SH-SY5Y (cell line): ENCODE results near the gene GHSR.

Experiments
- GATA2 ChIP-seq: IDR thresholded peaks from 2 replicates; pipeline ENCODE4 v1.6.1; 2011; ENCODE audit warnings: mild to moderate bottlenecking, low read depth, low read length
- GATA3 ChIP-seq: IDR thresholded peaks from 2 replicates; pipeline ENCODE4 v1.6.1; 2011; ENCODE audit warnings: low read depth, mild to moderate bottlenecking, low read length, moderate library complexity

GRCh38 chr3:172476347-172476746 lies 28.1 kb upstream of the GHSR start:
- TF ChIP-seq GATA3 = no peak
- no peak for TF ChIP-seq GATA2
